ENCODE measurements around the gene NTN1. TPM values are rescaled to one million over a fixed set of nuclear protein-coding genes. Genes with fewer than 3 reads are reported as not detected.

Gene NTN1
- total RNA-seq, 1 donor: under 0.01 TPM

- TF ChIP-seq, protein P1, sequence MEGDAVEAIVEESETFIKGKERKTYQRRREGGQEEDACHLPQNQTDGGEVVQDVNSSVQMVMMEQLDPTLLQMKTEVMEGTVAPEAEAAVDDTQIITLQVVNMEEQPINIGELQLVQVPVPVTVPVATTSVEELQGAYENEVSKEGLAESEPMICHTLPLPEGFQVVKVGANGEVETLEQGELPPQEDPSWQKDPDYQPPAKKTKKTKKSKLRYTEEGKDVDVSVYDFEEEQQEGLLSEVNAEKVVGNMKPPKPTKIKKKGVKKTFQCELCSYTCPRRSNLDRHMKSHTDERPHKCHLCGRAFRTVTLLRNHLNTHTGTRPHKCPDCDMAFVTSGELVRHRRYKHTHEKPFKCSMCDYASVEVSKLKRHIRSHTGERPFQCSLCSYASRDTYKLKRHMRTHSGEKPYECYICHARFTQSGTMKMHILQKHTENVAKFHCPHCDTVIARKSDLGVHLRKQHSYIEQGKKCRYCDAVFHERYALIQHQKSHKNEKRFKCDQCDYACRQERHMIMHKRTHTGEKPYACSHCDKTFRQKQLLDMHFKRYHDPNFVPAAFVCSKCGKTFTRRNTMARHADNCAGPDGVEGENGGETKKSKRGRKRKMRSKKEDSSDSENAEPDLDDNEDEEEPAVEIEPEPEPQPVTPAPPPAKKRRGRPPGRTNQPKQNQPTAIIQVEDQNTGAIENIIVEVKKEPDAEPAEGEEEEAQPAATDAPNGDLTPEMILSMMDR (IDR thresholded peaks at IDR 0.05; ENCODE audit: insufficient read depth, low read depth, low read length): no peak
- H3K4me3 ChIP-seq (ENCODE audit: low read depth, low read length): no peak overlapping the region
- no peak for DNase-seq (ENCODE audit: low read depth)
Observed at GRCh38 chr17:9036336-9036735, 15.0 kb downstream of the NTN1 start.

DNA sequence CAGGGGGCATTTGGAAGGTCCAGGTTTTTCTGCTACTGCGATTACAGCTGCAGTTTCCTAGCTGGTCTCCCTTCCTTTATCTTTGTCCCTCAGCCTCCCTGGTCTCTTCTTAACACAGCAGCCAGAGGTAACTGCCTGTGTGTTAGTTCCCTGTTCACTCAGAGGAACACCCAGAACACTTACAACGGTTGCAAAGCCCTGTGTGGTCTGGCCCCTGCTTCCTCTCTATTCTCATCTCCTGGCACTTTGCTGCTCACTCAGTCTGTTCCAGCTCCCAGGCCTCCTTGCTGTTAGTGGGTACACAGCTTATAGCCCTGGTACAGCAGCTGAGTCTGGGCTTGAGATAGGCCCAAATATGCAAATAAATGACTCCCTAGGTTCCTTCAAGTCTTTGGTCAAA, 16.4 kb downstream of the NTN1 start:
- DNase-seq (ENCODE audit: low read depth): no peak
- H3K4me3 ChIP-seq (ENCODE audit: low read depth, low read length): no peak overlapping the region
- TF ChIP-seq, protein P1 (IDR thresholded peaks at IDR 0.05; ENCODE audit: insufficient read depth, low read depth, low read length): no peak

DNA sequence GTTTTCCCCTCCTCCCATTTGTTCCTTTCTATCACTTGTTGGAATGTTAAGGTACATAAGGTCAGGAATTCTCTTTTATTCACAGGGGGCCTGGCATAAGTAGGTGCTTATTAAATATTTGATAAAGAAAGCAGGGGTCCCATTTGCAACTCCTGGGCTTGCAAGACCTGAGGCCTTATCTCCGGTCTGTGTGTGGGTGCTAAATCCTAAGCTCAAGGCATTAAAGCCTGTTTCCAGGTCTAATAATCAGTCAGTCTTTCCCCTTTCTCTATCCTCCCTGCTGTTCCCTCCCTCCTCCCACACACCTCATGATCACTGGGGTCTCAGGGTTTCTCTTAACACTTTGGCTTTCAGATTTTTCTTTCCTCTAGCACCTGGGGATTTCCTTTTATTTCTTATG, 17.1 kb downstream of the NTN1 start:
- H3K4me3 ChIP-seq (ENCODE audit: low read depth, low read length): no peak overlapping the region
- TF ChIP-seq, protein P1 (IDR thresholded peaks at IDR 0.05; ENCODE audit: insufficient read depth, low read depth, low read length): no peak
- DNase-seq (ENCODE audit: low read depth): no peak

- no peak for DNase-seq (ENCODE audit: low read depth)
- no peak overlapping the region for H3K4me3 ChIP-seq (ENCODE audit: low read depth, low read length)
- TF ChIP-seq, protein P1 (IDR thresholded peaks at IDR 0.05; ENCODE audit: insufficient read depth, low read depth, low read length): no peak
Observed at GRCh38 chr17:9044772-9045463, 23.6 kb downstream of the NTN1 start.

DNA sequence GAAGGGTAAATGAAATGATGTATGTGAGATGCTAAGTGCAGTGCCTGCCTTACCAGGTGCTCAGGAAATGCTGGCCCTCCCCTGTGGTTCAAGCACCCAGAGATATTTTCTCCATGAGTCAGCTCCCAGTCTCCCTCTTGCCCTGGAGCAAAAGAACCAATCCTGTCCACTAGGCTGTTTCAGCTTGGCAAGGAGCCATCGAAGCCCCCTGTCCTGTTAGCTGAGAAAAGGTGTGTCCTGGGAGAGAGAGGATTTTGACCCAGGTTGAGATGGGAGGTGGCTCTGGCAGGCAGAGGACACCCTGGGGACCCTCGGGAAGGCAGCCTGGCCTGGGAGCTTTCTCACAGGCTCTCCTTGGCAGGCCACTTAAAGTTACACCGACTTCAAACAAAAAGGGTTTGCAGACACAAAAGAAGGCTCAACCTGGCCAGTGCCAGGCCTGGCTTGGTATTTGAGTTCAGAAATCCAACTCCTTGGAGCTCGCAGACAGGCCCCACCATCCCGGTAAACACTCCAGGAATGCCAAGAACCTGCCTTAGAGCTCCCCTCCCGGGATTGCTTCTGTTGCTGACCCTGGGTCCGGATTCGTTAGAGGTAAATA, 29.6 kb downstream of the NTN1 start:
- DNase-seq (ENCODE audit: low read depth): no peak
- TF ChIP-seq, protein P1 (IDR thresholded peaks at IDR 0.05; ENCODE audit: insufficient read depth, low read depth, low read length): no peak
- no peak overlapping the region for H3K4me3 ChIP-seq (ENCODE audit: low read depth, low read length)

DNA sequence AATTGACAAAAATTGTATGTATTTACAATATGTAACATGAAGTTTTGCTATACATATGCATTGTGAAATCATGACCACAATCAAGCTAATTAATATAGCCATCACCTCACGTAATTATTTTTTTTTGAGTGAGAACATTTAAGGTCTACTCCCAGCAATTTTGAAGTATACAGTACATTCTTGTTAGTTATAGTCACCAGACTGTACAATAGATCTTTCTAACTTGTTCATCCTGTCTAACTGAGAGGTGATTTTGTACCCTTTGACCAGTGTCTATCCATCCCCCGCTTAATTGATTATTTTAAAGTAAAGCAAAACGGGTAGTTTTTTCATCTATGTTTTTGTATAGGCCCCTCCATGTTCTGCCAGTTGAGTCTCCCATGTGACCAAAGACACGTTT, 30.3 kb downstream of the NTN1 start:
- H3K4me3 ChIP-seq (ENCODE audit: low read depth, low read length): no peak overlapping the region
- DNase-seq (ENCODE audit: low read depth): no peak
- TF ChIP-seq, protein P1 (IDR thresholded peaks at IDR 0.05; ENCODE audit: insufficient read depth, low read depth, low read length): no peak
